Measurements from ENCODE around the gene RBM4B.

The RBM4B gene

GRCh38 chr11:66705587-66706335 is 28.1 kb upstream of the RBM4B start:
- DNase-seq, result no peak

GRCh38 chr11:66704659-66705360 is 27.1 kb upstream of the RBM4B start:
- no peak for DNase-seq

GRCh38 chr11:66701432-66702240 is 23.9 kb upstream of the RBM4B start:
- no peak for DNase-seq

GRCh38 chr11:66700742-66701141 is 23.1 kb upstream of the RBM4B start:
- no peak for DNase-seq

GRCh38 chr11:66700337-66700736 is 22.6 kb upstream of the RBM4B start:
- no peak for DNase-seq

GRCh38 chr11:66698491-66698890 is 20.8 kb upstream of the RBM4B start:
- DNase-seq, result no peak

- DNase-seq, result no peak
These were observed 20.3 kb upstream of the RBM4B start for GRCh38 chr11:66697988-66698387.

- no peak for DNase-seq
These were observed 18.5 kb upstream of the RBM4B start for GRCh38 chr11:66696146-66696545.

- DNase-seq, result peak; percentile 92
These were observed 17.1 kb upstream of the RBM4B start for GRCh38 chr11:66694732-66695207.

GRCh38 chr11:66694056-66694410 is 16.3 kb upstream of the RBM4B start:
- no peak for DNase-seq

- DNase-seq, result no peak
These were observed 15.8 kb upstream of the RBM4B start for GRCh38 chr11:66693356-66694055.

GRCh38 chr11:66692871-66693331 is 15.2 kb upstream of the RBM4B start:
- no peak for DNase-seq

GRCh38 chr11:66692446-66692845 is 14.8 kb upstream of the RBM4B start:
- DNase-seq, result no peak

- DNase-seq, result no peak
These were observed 13.8 kb upstream of the RBM4B start for GRCh38 chr11:66691311-66691980.

GRCh38 chr11:66689661-66690590 is 12.2 kb upstream of the RBM4B start:
- DNase-seq, result no peak

- no peak for DNase-seq
These were observed 11.2 kb upstream of the RBM4B start for GRCh38 chr11:66688561-66689534.

GRCh38 chr11:66687831-66688281 is 10.2 kb upstream of the RBM4B start:
- no peak for DNase-seq

GRCh38 chr11:66686801-66687750 is 9.4 kb upstream of the RBM4B start:
- no peak for DNase-seq
